HG03280 (cell line): ENCODE measurements around the gene PIK3R5.

Experiments
- ATAC-seq: cut with Tn5 transposase; IDR thresholded peaks from one replicate; pipeline ENCODE4 v1.9.1; 2021; ENCODE audit warnings: mild to moderate bottlenecking, moderate library complexity; ENCODE audit not compliant: unreplicated experiment

The PIK3R5 gene

DNA sequence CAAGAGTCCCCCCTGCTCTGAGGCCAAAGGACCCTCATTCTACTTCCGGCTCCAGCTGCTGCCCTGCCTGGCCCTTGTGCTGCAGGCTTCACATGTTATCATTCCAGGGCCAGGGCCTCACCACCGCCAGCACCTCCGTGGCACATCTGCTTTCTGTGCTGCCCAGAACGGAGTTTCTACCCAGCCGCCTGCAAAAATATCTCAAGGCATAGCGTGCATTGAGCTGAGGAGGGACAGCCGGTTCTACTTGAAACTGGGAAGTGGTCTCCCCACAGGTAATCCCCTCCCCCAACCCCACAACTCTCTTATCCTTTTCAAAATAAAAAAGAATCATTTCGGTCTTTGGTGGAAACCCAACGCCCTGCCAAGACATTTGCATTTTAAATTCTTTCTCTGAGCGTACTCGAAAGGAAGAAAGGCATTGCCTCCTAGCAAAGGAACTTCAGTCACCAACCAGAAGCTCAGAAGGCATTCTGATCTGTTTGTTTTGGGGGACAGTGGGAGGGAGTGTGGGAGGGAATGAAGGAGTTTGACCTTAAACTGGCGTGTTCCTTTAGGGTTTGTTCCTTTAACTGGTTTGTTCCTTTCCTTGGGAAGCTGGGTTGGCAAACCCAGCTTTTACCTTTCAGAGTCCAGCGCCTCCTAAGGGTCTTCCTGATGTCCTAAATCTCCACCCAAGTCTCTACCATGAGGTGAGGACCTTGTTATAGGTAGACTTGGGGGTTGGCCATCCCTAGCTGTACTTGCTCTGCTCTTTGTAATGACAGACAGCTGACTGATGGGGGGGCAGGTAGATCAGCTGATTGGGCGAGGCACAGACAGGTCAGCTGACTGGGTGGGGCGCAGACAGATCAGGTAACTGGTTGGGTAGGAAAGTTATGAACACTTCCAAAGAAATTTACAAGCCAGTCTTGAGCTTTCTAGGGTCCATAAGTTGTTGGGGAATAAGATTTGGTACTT is 64.6 kb downstream of the PIK3R5 start:
- ATAC-seq = no peak

DNA sequence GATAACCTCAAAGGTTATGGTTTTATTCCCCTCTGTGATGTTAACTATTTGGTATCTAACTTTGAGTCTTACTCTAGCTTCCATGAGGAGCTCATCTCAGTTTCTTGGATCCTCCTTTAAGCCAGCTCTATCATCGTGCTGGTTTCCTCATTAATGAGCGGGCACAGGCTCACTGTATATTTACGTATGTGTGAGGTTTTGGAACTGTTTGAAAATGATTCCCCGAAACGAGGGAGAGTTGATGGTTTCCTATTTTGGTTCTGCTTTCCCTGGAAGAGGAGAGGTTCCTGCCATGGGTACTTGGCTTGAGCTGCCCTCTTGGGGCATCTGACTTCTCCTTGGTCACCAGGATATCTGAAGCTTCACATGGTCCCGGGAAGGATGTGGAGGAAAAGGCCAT is 65.3 kb downstream of the PIK3R5 start:
- ATAC-seq = no peak

GRCh38 chr17:8898636-8899035 is 66.9 kb downstream of the PIK3R5 start:
- no peak for ATAC-seq

GRCh38 chr17:8898126-8898525 is 67.4 kb downstream of the PIK3R5 start:
- ATAC-seq = no peak

DNA sequence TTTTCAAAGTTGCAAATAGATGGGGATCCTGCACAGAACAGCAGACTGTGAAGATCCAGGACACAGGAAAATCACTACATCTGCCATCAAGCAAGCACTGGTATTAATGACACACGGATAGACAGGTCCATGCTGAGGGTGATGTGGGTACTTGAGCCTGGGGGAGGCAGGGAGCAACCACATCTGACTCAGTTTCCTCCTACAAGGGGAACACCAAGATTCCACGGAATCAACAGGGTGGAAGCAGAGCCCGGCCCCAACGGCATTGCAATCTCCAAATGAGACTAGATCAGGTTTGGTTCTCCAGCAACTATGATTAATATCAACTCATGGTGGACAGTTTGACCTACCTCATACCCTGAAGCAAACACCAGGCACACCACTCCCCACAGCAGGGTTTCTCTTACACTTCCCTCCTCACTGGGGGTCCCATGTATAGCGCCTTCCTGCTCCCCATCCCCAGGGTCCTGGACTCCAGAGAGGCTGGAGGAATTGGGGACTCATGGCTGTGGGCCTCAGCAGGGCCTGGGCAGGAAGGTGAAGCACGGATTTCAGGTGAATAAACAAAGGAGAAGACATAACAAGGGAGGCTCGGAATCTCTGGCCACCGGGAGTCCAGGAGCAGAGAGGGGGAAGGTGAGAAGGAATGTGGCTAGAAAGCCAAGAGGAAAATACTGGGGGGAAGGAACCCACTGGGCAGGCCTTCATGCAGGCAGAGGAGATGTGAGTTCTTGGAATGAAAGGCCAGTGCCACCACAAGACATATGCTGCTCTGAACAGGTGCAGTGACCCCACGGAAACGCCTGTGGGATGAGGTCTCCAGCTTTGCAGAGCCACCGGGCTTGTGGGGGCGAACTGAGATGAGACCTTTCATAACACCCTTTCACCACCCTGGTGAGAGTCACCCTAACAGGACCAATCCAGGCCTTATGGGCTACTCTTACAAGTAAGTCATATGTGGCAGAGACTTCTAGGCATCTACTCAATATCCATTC is 68.6 kb downstream of the PIK3R5 start:
- ATAC-seq = no peak

DNA sequence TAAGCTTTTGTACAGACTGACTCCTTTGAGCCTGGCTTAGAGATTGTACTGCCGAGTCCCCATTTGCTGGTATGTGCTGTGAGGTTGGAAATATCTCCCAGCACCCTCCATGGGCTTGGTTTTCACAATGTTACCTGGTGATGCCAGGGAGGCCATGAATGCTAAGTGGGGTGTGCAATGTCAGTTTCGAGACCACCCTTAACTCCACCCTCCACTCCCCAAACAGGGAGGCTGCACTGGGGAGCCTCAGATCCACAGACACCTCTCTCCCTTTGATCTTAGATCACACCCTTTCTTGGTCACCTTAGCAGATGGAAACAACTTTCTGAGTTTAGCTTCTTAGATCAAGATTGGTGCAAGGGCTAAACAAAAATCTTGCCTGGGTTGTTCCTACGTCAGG is 69.4 kb downstream of the PIK3R5 start:
- ATAC-seq = no peak

DNA sequence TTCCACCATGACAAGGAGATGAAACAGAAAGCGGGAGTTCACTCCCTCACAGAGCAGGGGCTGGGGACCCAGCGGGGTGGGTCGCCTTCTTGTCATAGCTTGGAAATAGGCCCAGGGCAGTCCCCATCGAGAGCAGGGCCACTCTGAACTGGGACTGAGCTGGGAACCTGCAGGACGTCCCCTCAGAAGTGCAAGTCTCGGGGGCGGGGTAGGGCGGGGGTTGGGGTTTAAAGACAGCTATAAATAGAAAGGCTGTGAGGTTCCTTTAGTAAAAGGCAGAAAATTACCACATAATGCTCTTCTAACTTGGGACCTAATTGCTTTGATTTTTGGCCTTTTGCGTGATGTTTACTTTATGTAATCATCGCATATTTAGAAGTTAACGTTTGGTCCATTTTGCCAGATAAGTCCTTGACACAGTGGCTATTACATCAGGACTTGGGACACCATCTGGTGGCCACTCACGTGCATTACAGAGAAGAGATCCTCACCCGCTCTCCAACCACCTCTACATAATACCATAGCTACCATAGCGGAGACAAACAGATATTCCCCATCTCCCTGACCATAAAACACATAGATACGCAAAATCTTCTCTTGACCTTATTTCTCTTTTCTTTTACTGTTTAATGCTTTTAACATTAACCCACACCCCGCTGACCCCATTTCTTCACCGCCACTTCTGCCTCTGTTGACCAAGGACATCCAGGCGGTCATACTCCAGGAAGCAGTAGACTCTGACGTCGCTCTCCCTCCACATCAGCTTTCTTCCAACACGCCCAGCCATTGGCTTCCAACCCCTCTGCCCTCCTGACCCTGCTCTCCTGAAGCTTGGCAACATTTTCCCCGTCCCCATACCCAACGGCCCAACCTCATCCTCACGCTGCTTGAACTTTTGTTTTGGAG is 70.6 kb downstream of the PIK3R5 start:
- ATAC-seq = peak; percentile 42

- ATAC-seq = no peak
These were observed 71.3 kb downstream of the PIK3R5 start for GRCh38 chr17:8894202-8894671.

- ATAC-seq = no peak
These were observed 71.8 kb downstream of the PIK3R5 start for GRCh38 chr17:8893621-8894201.

GRCh38 chr17:8893059-8893458 is 72.4 kb downstream of the PIK3R5 start:
- ATAC-seq = no peak

- ATAC-seq = peak; percentile 36
These were observed 73.2 kb downstream of the PIK3R5 start for GRCh38 chr17:8892338-8892690.

DNA sequence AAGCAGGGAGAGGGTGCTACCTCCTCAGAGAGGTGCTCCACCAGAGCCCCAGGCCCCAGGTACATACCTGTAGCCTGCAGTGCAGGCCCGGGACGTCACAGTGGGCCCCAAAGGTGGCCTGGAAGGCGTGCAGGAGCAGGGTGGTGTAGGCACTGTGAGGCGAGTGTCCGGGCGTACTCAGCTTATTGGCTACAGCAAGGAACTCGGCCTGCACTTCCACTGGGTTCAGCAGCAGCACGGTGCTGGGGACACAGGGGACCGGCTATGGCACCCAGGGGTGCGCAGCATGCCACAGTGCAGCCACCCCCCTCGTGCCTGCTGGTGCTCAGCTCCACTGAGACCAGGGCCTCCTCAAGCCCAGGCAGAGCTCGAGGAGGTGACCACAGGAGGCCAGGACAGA is 74.8 kb downstream of the PIK3R5 start:
- no peak for ATAC-seq

DNA sequence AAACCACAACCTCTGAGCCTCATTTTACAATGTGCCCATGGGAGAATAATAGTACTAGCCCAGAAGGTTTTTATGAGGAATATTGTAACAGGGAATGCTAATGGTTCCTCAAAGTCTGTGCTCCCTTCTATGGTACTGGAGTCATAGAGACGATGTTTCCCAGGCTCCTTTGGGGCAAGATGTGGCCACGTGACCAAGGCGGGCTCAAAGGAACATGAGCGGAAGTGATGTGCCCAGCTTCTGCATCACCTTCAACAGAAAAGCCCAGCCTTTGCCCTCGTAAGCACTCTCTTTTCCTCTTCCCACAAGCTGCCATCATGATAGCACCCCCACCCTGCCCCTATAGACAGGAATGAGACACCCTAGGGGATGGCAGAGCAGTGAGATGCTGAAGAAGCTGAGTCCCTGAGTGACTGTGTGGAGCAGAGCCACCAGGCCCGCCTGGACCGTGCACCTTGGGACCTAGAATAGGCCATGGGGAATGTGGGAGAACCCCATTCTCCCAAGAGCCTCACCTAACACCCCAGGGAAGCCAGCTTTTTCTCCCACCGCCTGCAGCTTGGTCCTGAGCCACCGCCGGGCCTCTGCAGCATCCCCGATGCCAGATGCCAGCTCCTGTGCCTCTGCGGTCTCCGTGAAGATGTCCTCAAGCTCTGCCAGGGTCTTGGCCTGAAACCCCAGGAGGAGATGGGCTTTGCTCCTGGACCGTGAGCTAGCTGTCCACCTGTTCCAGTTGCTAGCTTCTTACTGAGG is 75.9 kb downstream of the PIK3R5 start:
- ATAC-seq = no peak

DNA sequence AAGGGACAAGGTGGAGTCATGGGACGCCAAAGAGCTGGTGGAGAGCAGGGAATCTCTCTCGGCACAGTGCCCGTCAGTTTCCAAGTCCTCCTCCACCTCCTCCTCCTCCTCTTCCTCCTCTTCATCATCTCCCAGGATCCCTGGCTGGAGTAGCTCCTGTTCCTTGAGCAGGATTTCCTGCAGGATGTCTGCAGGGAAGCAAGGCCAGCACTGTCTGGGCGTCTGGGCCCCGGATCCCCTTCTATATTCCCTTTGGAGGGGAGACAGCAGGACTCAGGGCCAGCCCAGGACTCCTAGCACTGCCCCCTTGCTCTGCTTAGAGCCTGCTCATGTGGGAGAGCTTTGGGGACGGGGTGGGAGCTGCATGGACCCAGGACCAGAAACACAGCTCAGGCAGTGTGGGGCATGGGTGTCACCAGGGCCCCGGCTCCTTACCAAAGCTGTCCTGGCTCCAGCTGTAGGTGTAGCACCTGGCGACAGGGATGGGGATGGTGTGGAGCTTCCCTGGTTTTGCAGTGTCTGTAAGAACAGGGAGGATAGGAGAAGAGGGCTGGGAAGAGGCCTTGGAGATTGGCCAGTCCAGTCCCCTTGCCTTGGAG is 76.7 kb downstream of the PIK3R5 start:
- no peak for ATAC-seq

DNA sequence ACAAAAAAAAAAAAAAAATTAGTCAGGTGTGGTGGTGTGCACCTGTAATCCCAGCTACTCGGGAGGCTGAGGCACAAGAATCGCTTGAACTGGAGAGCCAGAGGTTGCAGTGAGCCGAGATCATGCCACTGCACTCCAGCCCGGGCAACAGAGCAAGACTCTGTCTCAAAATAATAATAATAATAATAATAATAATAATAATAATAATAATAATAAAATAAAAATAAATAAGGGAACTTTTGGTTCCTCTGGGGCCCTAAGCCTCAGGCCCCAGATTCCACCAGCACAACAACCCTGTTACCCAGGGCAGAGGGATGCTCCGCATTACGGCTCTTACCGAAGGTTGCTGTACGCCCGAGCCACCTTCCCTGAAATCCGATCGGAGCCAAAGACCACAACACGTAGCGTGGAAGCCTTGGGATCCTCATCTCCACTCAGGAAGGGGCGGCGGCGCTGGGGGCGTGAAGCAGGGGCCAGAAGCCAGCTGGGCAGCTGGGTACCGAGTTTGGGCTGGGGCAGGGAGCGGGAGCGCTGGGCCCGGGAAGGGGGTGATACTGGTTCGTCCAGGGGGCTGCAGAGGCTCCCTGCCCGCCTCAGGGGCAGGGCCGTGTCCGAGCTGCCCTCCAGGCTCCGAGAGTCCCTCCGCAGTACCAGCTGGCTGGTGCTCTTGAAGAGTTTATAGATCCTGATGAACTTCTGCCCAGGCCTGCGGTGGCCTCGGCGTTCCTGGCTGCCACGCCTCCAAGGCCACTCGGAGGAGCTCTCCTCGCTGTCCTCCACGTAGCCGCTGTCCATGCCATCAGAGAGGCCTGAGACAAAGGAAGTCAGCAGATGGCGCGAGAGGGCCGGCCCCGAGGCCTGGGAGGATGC is 77.4 kb downstream of the PIK3R5 start:
- no peak for ATAC-seq

DNA sequence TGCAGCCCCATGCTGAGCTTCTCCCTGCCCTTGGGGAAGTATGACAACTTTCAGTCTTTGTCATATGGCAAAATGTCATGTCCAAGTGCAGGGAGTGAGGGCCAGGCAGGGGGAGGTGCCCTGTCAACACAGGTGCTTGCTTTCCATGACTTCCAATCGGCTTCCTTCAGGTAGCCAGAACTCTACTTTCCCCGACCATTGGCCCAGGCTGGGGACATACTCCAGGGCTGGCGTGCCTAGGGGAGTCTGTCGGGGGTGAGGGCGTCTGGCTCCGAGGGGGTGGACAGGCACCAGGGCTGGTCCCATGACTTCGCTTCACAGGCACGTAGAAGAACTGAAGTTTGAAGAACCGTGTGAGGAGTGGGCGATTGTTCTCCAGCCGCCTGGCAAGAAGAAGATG is 78.2 kb downstream of the PIK3R5 start:
- ATAC-seq = no peak

DNA sequence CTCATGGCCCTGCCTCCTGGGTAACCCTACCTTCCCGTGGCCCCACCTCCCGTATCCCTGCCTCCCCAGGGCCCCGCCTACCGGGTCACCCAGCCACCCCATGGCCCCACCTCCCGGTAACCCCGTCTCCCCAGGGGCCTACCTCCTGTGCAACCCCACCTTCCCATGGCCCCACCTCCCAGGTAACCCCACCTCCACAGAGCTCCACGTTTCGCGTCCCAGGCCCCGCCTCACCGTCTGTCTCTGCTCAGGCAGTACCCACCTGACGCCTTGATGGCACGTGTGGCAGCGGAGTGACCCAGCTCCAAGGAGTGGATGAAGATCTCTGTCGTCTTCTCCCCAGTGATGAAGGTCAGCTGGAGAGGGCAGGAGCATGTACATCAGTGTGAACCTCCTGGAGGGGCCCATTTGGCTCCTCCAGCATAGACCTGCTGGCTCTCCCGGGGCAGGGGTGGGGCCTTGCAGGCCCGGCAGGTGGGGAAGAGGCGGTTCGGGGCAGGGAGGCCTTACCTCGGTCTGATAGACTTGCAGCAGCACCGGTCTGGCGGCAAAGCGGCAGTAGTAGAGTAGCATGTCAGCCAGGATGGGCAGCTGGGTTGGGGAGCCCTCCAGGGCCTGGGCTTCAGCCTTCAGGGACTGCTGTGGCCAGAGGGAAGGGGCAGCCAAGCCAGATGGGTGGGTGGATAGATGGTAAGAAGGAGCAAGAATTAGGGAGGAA is 79.4 kb downstream of the PIK3R5 start:
- ATAC-seq = no peak
